Measurements from ENCODE around the gene SCD5.

Gene SCD5

DNA sequence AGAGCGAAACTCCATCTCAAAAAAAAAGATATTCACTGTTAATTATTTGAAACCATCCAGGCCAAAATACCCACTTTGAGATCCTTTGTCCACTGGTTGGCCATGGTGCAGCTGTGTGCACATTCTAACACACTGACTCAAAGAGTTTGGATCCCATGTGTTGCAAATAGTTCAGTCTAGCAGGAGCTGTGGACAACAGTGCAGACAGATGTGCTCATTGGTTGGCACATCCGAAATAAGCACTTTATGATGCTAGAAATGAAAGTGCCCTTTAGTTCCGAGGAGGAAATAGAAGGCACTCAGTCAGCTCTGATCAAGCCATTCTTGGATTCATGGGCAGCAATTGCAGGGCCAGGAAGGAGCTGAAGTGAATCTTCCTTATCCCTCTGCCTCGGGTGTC, 173.8 kb downstream of the SCD5 start:
- DNase-seq: no peak

DNA sequence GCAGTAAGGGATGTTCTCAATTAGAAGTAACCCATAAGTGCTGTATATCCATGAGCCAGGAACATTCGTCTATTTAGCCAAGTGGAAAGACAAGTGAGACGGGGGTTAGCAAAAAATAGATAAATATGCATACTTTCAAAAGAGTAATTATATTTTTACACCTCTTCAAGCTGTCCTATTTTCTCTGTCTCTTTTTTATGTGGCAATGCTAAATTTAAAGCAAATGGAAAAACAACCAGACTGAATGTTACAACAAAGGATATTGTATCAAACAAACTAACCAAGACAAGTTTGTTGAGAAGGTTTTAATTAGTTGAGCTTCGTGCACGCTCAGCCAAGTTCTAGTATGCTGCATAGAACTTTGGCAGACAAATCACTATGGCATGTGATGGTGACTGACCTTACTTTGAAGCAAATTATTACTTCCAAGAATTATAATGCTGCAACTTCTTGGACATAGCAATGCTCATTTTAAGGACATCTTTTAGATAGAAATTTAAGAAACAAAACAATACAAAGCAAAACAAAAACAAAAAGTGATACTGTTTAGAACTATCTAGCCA, 175.4 kb downstream of the SCD5 start:
- no peak for DNase-seq

DNA sequence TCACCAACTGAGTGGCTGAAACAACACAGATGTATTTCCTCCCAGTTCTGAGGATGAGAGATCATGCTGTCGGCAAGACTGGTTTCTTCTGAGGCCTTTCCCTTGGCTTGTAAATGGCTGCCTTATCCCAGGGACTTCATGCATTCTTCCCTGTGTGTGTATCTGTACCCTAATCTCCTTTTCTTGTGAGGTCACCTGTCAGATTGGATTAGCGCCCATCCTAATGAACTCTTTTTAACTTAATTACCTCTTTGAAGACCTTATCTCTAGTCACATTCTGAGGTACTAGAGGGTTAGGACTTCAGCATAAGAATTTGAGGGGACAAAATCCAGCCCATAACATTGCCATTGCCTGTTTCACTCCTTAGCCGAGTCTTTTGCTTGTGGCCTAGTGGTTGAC, 177.3 kb downstream of the SCD5 start:
- no peak for DNase-seq

DNA sequence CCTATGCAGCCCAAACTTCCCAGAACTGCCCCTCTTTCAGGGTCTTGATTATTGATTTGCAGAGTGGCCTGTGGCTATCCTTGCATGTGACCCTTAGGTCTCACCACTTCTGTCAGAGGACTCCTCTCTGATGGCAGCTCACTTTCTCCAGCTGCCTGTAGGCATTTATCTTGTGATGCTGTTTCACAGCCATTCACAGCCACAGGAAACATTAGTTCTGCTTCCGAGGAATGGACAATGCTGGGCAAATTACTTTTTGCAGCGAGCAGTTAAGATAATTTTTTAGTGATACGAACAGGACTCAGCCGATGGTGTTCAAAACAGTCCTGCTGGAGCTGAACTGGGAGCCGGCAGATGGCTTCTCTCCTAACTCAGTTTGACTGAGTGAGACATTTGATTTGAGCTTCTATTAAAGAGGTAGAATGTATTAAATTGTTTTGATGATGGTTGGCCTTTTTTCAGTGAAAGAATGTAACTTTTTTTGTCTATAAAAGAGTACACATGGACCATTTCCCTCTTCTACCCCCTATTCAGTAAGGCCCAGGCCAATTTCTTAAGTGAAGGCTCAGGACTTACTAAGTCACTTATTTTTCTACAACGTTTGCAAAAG, 178.4 kb downstream of the SCD5 start:
- no peak for DNase-seq

DNA sequence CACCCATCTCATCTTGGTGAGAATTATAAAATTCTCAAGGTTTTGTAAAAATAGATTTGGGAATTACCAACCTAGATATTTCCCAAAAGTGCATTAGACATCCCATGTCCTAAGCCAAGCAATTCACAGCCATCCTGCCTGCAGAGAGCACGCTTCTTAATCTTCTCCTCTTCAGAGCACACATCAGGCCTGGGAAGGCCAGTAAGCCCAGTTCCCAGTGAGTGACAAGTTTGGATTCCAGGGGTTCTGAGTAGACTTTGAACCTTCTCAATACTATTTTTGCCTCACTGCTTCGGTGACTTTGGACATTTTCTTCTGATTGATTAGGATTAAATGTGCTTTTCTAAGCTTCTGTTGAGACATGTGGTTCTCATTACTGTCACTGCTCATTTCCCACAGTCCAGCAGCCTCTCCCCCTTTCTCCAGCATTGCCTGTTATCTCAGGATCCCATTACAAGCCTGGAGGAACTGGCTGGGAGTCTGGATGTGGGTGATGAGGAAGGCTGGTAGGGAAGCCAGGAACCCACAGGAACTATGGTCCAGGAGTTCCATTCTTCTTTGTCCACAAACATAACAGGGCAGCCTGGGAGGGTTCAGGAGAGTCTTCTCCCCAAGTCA, 180.4 kb downstream of the SCD5 start:
- DNase-seq: no peak

DNA sequence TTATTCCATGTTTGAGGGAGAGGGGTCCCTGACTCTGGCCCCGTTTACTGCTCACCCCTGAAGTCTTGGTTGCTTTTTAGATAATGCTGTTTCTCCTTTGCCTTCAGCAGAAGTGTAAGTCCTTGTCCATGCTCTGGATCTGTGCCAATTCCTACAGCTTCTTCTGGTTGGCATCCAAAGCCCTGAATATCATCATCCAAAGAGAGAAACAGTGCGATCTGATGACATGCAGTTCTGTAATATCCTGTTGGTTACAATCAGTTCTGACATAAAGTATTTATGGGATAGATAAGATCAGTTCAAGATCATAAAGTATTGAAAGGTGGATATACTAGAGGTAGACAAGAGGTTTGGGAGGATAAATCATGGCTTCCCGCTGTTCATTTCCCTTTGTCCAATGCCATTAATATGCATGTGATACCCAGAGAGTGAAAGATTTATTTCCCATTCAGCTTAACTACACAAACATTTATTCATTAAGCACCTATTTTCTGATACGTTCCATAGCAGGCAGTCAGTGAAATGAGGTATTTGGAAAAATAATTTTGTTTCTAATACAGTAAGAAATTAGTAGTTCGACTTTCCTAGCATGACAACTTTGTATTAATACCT, 183.7 kb downstream of the SCD5 start:
- DNase-seq: no peak

DNA sequence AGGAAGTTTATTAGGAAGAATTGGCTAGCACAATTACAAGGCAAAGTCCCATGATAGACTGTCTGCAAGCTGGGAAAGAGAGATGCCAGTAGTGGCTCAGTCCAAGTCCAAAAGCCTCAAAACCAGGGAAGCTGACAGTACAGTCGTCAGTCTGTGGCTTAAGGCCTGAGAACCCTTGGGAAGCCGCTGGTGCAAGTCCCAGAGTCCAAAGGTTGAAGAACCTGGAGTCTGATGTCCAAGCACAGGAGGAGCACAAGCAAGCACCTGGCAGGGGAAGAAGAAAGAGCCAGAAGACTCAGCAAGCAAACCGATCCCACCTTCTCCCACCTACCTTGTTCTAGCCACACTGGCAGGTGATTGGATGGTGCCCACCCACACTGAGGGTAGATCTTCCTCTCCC, 185.5 kb downstream of the SCD5 start:
- no peak for DNase-seq

DNA sequence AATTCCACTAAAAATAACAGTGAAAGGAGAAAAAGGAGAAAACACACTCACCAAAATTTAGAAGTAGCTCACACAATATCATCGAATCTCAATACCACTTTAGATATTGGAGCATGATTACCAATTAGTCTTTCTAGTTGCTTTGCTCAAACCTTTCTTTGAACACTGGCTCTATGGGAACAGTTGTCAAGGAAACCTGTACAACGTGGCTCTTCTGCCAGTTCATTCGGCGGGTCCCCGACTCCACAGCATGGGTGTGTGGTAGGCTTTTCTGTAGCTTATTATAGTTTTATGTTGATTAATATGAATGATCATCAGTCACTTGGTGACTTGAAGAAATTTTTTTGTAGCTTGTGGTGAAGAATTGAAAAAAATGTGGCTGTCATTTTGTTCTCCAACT, 186.6 kb downstream of the SCD5 start:
- DNase-seq: peak; percentile 38

DNA sequence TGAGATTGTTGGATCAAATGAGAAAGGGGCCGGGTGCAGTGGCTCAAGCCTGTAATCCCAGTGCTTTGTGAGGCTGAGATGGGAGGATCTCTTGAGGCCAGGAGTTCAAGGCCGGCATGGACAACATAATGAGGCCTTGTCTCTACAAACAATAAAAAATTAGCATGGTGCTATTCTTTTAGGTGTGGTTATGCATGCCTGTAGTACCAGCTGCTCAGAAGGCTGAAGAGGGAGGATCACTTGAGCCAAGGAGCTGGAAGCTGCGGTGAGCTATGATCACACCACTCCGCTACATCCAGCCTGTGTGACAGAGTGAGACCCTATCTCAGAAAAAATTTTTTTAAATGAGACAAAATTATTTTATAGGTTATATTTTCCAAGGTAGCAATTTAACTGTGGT, 187.1 kb downstream of the SCD5 start:
- no peak for DNase-seq

DNA sequence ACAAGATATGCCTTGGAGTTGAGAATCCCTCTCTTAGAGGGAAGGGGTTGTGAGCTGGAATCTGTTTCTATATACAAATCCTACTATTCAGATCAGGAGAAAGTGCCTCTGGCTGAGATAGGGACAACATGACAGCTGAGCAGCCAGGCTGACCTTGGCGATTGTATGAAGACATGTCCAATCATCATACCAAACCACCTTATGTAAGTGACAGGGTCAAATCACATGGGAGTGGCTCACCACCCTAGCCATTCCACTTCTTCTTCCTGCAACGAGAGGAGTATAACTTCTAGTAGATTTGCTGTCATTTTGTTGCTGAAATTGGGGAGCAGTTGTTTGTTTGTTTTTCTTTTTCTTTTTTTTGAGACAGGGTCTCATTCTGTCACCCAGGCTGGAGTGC, 188.6 kb downstream of the SCD5 start:
- DNase-seq: no peak

DNA sequence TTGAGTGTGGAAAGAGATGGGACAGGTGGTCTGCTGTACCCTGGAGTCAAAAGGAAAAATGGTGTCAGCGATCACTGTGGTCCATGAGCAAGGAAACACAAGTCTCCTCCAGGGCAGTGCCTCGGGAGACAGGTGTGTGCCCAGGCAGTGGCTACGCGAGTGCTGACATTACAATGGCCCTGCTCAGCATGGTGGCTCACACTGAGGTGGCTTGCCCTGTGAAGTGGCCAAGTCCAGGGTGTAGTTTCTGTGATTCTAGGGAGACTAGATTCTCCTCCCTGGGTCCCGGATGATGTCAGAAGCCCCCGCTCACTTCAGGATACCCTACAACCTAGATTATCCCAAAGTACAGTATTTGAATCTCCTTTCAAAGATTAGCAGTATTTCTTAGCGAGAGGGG, 192.0 kb downstream of the SCD5 start:
- DNase-seq: no peak

DNA sequence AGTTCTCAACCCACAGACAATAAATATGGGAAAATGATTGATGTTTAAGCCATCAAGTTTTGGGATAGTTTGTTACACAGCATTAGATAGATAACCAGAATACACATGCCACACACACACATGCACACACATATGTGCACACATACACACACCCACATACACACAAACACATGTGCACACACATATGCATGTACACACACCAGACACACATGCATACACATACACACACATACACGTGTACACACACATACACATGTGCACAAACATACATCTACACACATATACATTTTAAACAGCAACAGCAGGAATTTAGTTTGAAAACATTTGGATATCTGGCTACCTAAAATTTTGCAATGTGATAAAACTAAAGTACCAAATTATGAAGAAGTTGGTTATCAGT, 194.1 kb downstream of the SCD5 start:
- DNase-seq: no peak

DNA sequence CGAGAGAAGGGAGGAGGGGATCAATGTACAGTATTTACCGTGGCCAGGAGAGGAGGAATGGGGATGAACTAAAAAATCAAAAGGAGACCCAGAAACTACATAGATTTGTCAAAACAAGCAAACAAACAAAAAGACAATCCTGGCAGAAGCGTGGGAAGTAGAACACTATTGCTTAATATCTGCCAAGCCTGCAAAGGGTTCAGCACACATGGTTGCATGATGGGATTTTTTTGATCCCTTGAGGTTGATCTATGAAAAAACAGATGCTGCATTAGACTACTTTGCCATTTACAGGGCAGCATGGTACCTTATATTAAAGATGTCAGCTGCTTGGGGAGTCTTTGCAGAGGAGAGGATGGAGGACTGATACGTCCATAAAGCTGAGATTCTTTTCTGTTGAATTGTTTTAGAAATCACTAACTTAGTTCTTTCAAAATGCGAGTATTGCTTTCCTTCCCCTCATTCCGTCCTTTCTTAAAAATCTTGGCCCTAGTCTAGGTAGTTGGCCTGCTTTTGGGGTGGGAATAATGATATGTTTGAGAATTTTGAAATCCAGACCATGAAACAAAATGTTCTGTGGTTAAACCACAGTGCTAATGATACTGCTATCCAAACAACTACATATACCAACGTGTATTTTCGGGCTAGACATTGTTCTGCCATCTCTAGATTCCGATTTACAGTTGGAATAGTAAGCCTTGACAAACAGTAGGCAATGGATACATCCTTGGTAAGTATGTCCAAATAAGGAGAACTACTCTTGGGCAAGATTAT, 197.2 kb downstream of the SCD5 start:
- no peak for DNase-seq

DNA sequence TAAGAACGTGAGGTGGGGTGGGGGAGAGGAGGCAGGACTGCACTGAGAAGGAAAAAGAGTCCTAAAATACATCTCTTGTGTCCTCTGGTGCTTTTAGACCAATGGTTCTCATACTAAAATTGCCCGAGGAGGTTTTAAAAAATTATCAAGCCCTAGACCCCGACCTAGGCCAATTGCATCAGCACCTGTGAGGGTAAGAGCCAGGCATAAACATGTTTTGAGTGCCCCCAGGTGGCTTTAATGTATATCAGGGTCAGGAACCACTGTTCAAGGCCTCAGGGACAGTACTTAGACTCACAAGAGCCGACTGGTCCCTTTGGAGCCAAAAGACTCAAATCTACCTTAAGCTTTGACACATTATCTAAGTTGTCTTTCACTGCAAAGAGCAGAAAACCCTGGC, 199.3 kb downstream of the SCD5 start:
- DNase-seq: peak; percentile 59

DNA sequence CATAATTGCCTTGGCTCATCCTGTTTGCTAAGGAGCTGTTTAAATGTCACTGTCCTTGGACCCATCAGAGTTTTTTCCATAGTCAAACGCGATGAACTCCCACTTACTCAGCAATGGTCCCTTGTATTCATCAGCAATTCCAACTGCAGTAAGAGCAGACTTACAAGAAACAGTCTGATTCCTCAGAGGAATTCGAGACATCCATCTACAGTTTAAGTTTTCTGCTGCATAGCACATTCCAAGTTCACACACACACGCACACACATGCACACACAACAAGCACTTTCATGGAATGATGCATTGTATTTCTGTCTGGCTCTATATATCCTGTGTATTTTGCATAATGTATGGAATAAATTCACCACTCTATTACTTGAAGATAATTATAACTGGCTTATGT, 204.1 kb downstream of the SCD5 start:
- no peak for DNase-seq

DNA sequence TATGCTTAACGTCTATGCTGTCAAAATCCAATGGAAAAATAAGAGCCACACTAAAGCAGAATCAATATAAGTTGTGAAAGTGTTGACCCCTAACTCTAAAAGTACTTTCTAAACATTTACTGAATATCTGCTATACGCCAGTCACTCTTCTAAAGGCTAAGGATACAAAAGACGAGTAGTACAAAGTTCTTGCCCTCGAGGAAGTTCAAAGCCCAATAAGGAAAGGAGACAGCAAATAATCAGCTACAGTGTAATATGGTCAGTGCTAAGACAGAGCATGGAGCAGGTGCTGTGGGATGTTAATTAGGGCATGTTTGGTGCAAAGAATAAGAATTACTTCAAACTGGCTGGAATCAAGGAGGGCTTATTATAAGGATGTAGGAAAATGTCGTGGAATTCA, 205.2 kb downstream of the SCD5 start:
- DNase-seq: no peak

DNA sequence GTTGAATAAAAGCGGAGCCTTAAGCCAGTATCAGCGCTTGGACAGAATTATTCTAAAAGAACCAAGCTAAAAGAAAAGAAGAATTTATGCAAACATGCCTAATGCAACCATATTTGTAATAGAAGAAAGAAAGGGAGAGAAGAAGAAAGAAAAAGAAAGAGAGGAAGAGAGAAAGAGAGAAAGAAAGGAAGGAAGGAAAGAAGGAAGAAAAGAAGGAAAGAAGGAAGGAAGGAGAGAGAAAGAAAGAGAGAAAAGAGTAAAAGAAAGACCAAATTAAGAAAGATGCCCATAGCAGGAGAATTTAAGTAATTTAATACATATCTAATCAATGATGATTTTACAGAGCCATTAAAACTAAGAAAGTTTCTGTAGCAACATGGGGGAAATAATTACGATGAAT, 206.0 kb downstream of the SCD5 start:
- DNase-seq: no peak

DNA sequence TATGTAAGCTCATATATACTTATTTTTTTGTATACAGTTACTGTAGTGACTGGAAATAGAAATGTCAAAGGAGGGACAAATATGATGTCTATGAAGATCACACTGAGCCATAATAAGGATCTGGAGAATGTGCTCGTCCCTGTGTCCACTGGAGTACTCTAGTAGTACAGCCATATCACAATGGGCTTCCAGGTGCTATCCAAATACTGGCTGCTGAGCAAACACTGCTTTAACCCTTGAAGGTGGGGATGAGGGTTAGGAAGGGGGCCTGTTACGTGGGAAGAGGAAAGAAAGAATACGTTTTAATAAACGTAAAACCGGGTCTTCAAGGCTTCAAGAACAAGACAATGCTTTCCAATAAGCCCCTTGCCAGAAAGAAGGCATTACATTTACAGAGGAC, 207.0 kb downstream of the SCD5 start:
- DNase-seq: peak; percentile 36

DNA sequence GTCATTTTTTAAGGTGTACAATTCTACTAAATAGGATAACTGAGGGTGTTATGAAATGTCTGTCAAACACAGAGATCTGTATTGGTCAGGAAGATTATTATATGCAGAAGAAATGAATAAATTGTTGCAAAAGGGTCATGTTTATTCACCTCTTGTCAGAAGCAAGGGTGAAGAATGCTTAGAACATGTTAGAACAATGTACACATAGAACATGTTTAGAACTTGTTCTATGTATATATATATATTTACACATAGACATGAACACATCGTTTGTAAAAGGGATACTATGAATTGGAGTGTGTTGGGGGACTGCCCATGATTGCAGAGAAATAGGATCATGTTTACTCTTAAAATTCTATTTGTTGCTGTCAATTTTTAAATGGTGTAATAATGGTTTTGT, 208.8 kb downstream of the SCD5 start:
- DNase-seq: no peak

DNA sequence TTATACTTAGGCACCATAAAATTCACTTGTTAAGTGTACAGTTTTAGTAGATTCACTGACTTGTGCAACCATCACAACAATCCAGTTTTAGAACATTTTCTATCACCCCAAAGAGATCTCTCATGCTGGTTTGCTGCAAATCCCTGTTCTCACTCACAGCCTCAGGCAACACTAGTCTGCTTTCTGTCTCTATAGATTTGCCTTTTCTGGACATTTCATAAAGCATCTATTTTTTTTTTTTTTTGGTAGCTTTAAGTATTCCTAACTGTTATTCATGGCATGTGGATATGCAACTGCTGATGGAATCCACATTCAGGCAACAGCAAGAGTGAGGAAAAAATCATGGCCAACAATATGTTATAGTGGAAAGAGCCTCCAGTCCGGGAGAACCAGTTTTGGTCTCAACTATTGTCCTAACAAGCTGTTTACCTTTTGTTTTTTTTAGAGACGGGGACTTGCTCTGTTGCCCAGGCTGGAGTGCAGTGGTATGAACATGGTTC, 209.8 kb downstream of the SCD5 start:
- no peak for DNase-seq

DNA sequence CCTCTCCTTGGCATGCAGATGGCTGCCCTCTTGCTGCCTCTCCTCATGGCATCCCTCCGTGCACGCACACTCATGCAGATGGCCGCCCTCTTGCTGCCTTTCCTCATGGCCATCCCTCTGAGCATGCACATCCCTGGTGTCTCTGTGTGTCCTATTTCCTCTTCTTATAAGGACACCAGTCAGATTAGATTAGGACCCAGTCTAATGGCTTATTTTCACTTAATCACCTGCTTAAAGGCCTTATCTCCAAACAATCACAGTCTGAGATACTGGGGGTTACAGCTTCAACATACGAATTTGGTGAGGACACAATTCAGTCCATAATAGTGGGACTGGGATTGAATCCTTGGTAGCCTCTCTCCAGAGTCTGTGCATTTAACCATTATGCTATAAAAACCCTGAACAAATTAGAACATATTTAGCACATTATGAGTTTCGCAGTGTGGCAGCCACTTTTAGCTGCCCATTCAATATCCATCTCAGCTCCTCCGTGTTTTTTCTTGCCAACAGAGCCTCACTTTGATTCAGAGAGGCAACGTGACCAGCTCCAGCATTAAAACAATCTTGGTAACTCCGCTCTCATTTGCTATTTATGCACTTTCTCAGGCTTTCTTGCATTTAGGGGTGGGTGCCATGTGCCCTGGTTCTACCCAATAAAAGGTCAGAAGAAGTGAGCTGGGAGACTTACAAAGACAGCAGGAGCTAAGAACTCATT, 210.6 kb downstream of the SCD5 start:
- DNase-seq: no peak

DNA sequence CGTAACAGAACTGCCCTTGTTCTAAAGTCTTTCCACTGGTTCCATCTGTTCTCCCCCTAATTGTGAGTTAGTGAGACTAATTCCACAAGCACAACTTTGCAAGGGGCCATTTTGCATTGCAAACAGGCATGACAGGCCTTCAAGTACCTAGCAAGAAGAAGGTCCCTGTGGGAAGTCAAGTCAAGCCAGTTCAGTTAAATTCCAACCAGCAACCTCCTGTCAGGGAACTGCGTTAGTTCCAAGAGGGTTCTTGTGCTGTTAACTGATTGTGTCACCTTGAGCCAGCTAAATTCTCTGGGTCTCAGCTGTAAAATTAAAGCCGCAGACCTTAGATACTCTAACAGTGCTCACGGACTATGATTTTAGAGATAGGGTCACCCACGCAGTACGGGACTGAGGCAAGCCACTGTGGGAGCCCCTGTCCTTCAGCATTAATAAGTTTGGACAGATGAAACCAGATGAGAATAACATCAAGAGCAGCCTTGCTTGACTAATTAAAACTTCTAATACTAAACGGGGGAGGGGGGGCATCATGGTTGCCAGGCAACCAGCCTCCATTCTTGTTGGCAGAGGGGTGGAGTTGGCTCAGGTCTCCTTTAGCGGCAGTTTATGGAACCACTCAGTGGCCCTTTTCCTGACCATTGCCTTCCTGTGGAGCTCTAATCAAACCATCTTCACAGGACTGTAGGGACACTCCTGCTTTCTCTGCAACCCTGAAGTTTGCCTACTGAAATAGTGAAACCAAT, 212.7 kb downstream of the SCD5 start:
- DNase-seq: peak; percentile 6

Measured in NCI-H1092 treated with DMSO at 0.1 percent for 48 hours (cell line).